ENCODE results near the gene NRXN3.

DNA sequence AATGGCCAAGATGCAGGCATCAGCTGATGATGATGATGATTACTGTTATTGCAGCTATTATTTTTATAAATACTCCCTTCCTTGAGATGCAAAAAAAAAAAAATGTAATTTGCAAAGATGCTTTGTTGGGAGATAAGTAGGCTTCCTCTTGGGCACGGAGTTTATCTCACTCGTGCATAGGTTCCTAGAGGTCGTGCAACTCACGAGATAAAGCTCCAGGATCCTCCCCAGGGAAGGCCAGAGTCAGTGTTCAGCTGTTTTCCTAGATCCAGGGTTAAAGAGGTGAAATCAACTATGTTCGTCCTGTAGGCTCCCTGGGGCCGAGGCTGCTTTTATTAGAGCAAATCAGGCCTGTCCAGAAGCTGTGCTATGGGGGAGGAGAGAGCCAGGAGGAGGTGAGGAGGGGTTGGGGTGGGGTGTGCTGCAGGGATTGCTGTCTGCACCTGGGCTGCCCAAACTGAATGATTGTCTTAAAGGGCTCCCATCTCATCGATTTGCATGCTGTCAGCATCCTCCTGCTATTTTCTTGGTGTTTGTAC lies 270.3 kb downstream of the NRXN3 start:
- no peak for TF ChIP-seq CTCF (conservative IDR thresholded peaks at IDR 0.05; ENCODE audit: low read depth, low read length)
- TF ChIP-seq POLR2A (IDR thresholded peaks at IDR 0.05; ENCODE audit: low read depth, low read length), result no peak
- no peak for TF ChIP-seq USF2 (IDR thresholded peaks at IDR 0.05; ENCODE audit: low read depth, low read length)
- no peak for TF ChIP-seq CEBPB (IDR thresholded peaks at IDR 0.05; ENCODE audit: low read depth, low read length)
- TF ChIP-seq MXI1 (IDR thresholded peaks at IDR 0.05; ENCODE audit: borderline replicate concordance, low read depth, low read length), result no peak
- no peak for TF ChIP-seq RAD21 (IDR thresholded peaks at IDR 0.05; ENCODE audit: low read length)

All from IMR-90 (cell line).